Measurements from ENCODE around the gene ZNF587.

DNA sequence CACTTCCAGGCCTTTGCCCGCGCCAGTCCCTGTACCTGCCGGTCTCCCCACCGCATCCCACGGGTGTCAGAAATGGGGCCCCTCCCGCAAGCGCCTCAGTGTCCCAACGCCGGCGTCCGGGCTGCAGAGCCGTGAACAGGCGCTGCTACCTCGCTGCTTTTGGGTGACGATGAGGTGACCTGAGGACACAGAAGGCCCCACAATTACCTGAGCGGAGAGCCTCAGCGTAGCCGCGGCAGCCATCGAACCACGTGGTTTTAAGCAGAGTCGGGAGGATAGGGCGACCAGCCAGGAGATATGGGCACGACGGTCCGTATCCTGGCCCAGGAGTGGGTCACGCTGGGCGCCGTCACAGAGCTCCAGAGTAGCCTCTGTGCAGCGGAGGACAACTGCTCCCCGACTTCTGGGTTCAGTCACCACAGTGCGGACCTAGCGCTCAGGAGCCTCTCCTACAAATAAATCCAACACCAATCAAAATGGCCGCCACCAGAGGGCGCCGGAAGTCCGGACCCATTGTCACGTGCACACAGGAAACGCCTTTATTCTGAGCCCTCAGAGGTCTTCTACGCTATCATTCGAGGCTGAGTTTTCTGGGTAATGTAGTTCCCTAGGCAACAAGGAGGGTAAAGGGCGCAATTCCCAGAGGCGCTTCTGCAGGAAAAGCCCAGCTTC, 39.0 kb downstream of the ZNF587 start, which contains the start of gene ZNF814:
- peak; percentile 60; the same call in 1 of the 2 replicates for TF ChIP-seq TAF1 (IDR thresholded peaks at IDR 0.05; ENCODE audit: borderline replicate concordance, low read depth, low read length)
- peak; percentile 82 for TF ChIP-seq POLR2AphosphoS5 (IDR thresholded peaks at IDR 0.05; ENCODE audit: low read depth, low read length)
- TF ChIP-seq POLR2A (IDR thresholded peaks at IDR 0.05; ENCODE audit: low read depth, low read length) = peak; percentile 68
